Measurements from ENCODE around the gene CLDN10.
"Not testable (repeated sequence)": the region's sequence is repeated elsewhere in the genome, so short reads cannot be mapped to it uniquely, and the experiment has no call there.

Gene CLDN10

GRCh38 chr13:95552539-95553441 is at the start of gene CLDN10:
Gene CLDN10, plus strand, starts transcription at chr13:95552720. Its CDS starts 34 bp downstream, at chr13:95552754.
- DNase-seq: no peak

- no peak for DNase-seq
Observed at GRCh38 chr13:95503662-95504061, 48.9 kb upstream of the CLDN10 start.

- no peak for DNase-seq
Observed at GRCh38 chr13:95505265-95505664, 47.3 kb upstream of the CLDN10 start.

- DNase-seq: no peak
Observed at GRCh38 chr13:95505986-95506385, 46.5 kb upstream of the CLDN10 start.

GRCh38 chr13:95507991-95508390 is 44.5 kb upstream of the CLDN10 start:
- no peak for DNase-seq

- DNase-seq: no peak
Observed at GRCh38 chr13:95508996-95509395, 43.5 kb upstream of the CLDN10 start.

GRCh38 chr13:95509521-95510310 is 42.8 kb upstream of the CLDN10 start:
- no peak for DNase-seq

GRCh38 chr13:95510950-95511349 is 41.6 kb upstream of the CLDN10 start:
- DNase-seq: no peak

- no peak for DNase-seq
Observed at GRCh38 chr13:95512424-95512823, 40.1 kb upstream of the CLDN10 start.

- no peak for DNase-seq
Observed at GRCh38 chr13:95512957-95513356, 39.6 kb upstream of the CLDN10 start.

GRCh38 chr13:95515606-95516005 is 36.9 kb upstream of the CLDN10 start:
- not testable (repeated sequence) for DNase-seq

- DNase-seq: no peak
Observed at GRCh38 chr13:95516021-95516420, 36.5 kb upstream of the CLDN10 start.

- DNase-seq: no peak
Observed at GRCh38 chr13:95516492-95516891, 36.0 kb upstream of the CLDN10 start.

- no peak for DNase-seq
Observed at GRCh38 chr13:95523598-95523997, 28.9 kb upstream of the CLDN10 start.

GRCh38 chr13:95524264-95524901 is 28.1 kb upstream of the CLDN10 start:
- DNase-seq: no peak

GRCh38 chr13:95527955-95528354 is 24.6 kb upstream of the CLDN10 start:
- no peak for DNase-seq

- no peak for DNase-seq
Observed at GRCh38 chr13:95530178-95530577, 22.3 kb upstream of the CLDN10 start.

- no peak for DNase-seq
Observed at GRCh38 chr13:95533545-95534160, 18.9 kb upstream of the CLDN10 start.

GRCh38 chr13:95535243-95535642 is 17.3 kb upstream of the CLDN10 start:
- no peak for DNase-seq

- no peak for DNase-seq
Observed at GRCh38 chr13:95536632-95537241, 15.8 kb upstream of the CLDN10 start.

GRCh38 chr13:95540888-95541287 is 11.6 kb upstream of the CLDN10 start:
- no peak for DNase-seq

- no peak for DNase-seq
Observed at GRCh38 chr13:95541308-95541707, 11.2 kb upstream of the CLDN10 start.
